ENCODE data around the gene FGD4.

FGD4 gene

GRCh38 chr12:32577328-32577727, 178.0 kb downstream of the FGD4 start:
- no peak overlapping the region for H3K4me3 ChIP-seq (ENCODE audit: low read depth, low read length)
- no peak for DNase-seq (ENCODE audit: low read depth)
- TF ChIP-seq CTCF (IDR thresholded peaks at IDR 0.05; ENCODE audit: low read depth, low read length, missing control alignments): no peak

- H3K4me3 ChIP-seq (ENCODE audit: low read depth, low read length): no peak overlapping the region
- no peak for TF ChIP-seq CTCF (IDR thresholded peaks at IDR 0.05; ENCODE audit: low read depth, low read length, missing control alignments)
- no peak for DNase-seq (ENCODE audit: low read depth)
Observed at GRCh38 chr12:32583534-32583933, 184.2 kb downstream of the FGD4 start.

- no peak overlapping the region for H3K4me3 ChIP-seq (ENCODE audit: low read depth, low read length)
- no peak for DNase-seq (ENCODE audit: low read depth)
- no peak for TF ChIP-seq CTCF (IDR thresholded peaks at IDR 0.05; ENCODE audit: low read depth, low read length, missing control alignments)
Observed at GRCh38 chr12:32585680-32586079, 186.3 kb downstream of the FGD4 start.

- no peak for DNase-seq (ENCODE audit: low read depth)
- TF ChIP-seq CTCF (IDR thresholded peaks at IDR 0.05; ENCODE audit: low read depth, low read length, missing control alignments): no peak
- no peak overlapping the region for H3K4me3 ChIP-seq (ENCODE audit: low read depth, low read length)
Observed at GRCh38 chr12:32586390-32586789, 187.0 kb downstream of the FGD4 start.

- no peak overlapping the region for H3K4me3 ChIP-seq (ENCODE audit: low read depth, low read length)
- DNase-seq (ENCODE audit: low read depth): no peak
- TF ChIP-seq CTCF (IDR thresholded peaks at IDR 0.05; ENCODE audit: low read depth, low read length, missing control alignments): no peak
Observed at GRCh38 chr12:32587581-32588495, 188.5 kb downstream of the FGD4 start.

GRCh38 chr12:32588604-32589003, 189.2 kb downstream of the FGD4 start:
- no peak for TF ChIP-seq CTCF (IDR thresholded peaks at IDR 0.05; ENCODE audit: low read depth, low read length, missing control alignments)
- DNase-seq (ENCODE audit: low read depth): no peak
- no peak overlapping the region for H3K4me3 ChIP-seq (ENCODE audit: low read depth, low read length)

All from GM12864 (cell line).